SJCRH30 (cell line): ENCODE data around the gene SOX5. TPM values are rescaled to one million over a fixed set of nuclear protein-coding genes. Genes with fewer than 3 reads are reported as not detected.
"Not testable (repeated sequence)": the region's sequence is repeated elsewhere in the genome, so short reads cannot be mapped to it uniquely, and the experiment has no call there.

Source experiments
- DNase-seq, 2 experiments: peaks; one replicate each; pipeline ENCODE4 v3.0.0-alpha.2; 2015 to 2020
- H3K27ac ChIP-seq: fragments of 250-450 bp; sonication (Bioruptor Pico); 2 replicates; pipeline ENCODE4 v1.5.1; 2020; ENCODE audit warnings: mild to moderate bottlenecking, moderate library complexity
- H3K27me3 ChIP-seq: fragments of 250-450 bp; sonication (Bioruptor Pico); 2 replicates; pipeline ENCODE4 v1.5.1; 2020; ENCODE audit warnings: mild to moderate bottlenecking, moderate library complexity
- H3K36me3 ChIP-seq: fragments of 250-450 bp; sonication (Bioruptor Pico); 2 replicates; pipeline ENCODE4 v1.5.1; 2020; ENCODE audit warnings: mild to moderate bottlenecking, moderate library complexity
- H3K4me1 ChIP-seq: fragments of 250-450 bp; sonication (Bioruptor Pico); 2 replicates; pipeline ENCODE4 v1.5.1; 2020; ENCODE audit warnings: mild to moderate bottlenecking, moderate library complexity
- H3K4me3 ChIP-seq: fragments of 250-450 bp; sonication (Bioruptor Pico); 2 replicates; pipeline ENCODE4 v1.5.1; 2020; ENCODE audit warnings: mild to moderate bottlenecking, moderate library complexity
- H3K9me3 ChIP-seq: fragments of 250-450 bp; sonication (Bioruptor Pico); replicated peaks from 2 replicates; pipeline ENCODE4 v1.5.1; 2020; ENCODE audit warnings: mild to moderate bottlenecking, moderate library complexity
- total RNA-seq: library from RNA; depleted of rRNA; stranded (reverse); fragments of >200 nt; shearing (Covaris generic); gene quantifications from 2 replicates; pipeline ENCODE4 v1.2.3, GENCODE V29; 2014

Gene SOX5
- total RNA-seq, 1 experiment from 2014 or later = 13.7 TPM

DNA sequence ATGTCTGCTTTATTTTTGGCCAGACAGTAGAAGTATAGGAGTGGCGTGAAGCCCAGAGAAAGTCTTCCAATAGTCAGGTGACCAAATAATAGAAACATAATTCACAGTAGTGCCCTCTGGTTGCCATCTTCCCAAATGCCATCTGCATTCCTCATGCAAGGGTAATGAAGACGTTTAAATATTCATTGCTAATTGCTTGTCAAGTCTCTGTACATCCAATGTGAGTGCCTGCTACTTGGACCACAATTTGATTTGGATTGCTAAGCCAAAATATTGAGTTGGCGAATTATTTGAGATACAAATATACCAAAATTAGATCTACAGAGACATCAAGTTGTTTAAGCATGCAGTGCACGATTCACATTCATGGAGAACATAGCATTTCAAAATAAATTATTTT is 402.7 kb downstream of the SOX5 start:
- Histone ChIP-seq H3K9me3 (no peaks in the 10 kb centered on the region), H3K27ac (no peak overlapping the region), H3K4me3 (no peak overlapping the region), H3K36me3 (no peaks in the 10 kb centered on the region), H3K4me1 (no peaks in the 10 kb centered on the region; the same call in 1 of the 2 replicates), H3K27me3 (no peaks in the 10 kb centered on the region)
- no peak for DNase-seq

DNA sequence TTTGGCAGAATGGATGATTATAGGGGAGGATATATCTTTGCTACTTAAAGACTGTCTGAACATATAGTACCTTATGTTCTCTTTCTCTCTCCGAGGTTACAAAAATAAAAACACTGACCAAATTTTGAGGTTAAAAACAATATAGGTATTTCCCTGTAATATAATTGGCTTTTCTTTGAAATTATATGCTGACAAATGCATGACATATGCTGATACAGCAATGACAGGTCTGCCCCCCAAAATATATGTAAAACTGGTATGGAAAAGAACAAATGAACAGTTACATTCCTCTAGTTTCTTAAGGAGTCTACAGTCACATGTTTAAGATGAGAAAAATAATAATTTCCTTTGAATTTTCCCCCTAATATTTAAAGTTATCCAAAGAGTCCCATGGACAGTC is 405.7 kb downstream of the SOX5 start:
- DNase-seq = no peak
- H3K36me3 ChIP-seq = no peaks in the 10 kb centered on the region
- H3K4me1 ChIP-seq = no peaks in the 10 kb centered on the region
- H3K4me3 ChIP-seq = no peak overlapping the region
- H3K9me3 ChIP-seq = no peaks in the 10 kb centered on the region
- H3K27ac ChIP-seq = no peak overlapping the region
- H3K27me3 ChIP-seq = no peaks in the 10 kb centered on the region

- DNase-seq = no peak
- H3K4me1 ChIP-seq = no peaks in the 10 kb centered on the region
- H3K36me3 ChIP-seq = no peaks in the 10 kb centered on the region
- H3K27ac ChIP-seq = no peak overlapping the region
- no peak overlapping the region for H3K4me3 ChIP-seq
- no peaks in the 10 kb centered on the region for H3K9me3 ChIP-seq
- H3K27me3 ChIP-seq = no peaks in the 10 kb centered on the region
Measured at GRCh38 chr12:23542187-23542586, 407.3 kb downstream of the SOX5 start.

DNA sequence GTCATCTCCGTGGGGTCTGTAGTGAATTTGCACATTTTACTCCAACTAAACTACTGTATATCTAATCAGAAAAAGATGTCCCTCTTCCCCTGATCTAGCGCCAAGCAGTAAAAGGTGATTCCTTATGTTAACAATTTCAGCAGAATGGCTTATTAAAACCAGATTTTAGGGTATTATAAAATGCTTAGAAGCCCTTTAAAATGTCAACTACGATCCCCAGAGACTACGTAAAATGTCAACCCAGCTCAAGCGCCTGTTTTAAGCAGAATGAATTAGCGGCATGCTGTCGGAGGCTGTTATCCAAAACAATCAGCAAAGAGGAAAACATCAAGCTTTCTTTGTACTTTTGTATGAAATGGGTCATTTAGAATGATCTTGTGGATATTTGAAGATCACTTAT is 408.9 kb downstream of the SOX5 start:
- H3K27ac ChIP-seq = no peak overlapping the region
- no peak overlapping the region for H3K4me3 ChIP-seq
- H3K27me3 ChIP-seq = no peaks in the 10 kb centered on the region
- no peaks in the 10 kb centered on the region for H3K36me3 ChIP-seq
- no peak for DNase-seq
- H3K4me1 ChIP-seq = no peaks in the 10 kb centered on the region
- no peaks in the 10 kb centered on the region for H3K9me3 ChIP-seq

DNA sequence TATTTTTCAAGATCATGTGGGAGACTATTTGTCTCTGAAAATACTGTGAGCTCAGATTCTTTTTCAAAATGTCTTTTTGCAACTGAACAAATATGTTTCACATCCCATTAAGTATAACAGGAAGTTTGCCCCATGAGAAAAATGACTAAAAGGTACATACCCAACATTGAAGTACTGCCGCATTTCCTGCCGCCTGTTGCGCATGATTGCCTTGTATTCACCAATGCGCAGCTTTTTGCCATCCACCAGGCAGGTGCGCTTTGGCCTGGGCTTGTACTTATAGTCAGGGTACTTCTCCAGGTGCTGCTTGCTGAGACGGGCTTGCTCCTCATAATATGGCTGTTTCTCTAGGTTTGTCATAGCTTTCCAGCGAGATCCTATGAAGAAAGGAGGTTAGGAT is 413.2 kb downstream of the SOX5 start:
- H3K36me3 ChIP-seq = no peaks in the 10 kb centered on the region
- H3K9me3 ChIP-seq = no peaks in the 10 kb centered on the region
- H3K4me3 ChIP-seq = no peak overlapping the region
- H3K27me3 ChIP-seq = no peaks in the 10 kb centered on the region
- DNase-seq = no peak
- H3K27ac ChIP-seq = no peak overlapping the region
- no peaks in the 10 kb centered on the region for H3K4me1 ChIP-seq

- H3K36me3 ChIP-seq = no peaks in the 10 kb centered on the region
- H3K27me3 ChIP-seq = no peaks in the 10 kb centered on the region
- H3K27ac ChIP-seq = no peak overlapping the region
- no peaks in the 10 kb centered on the region for H3K4me1 ChIP-seq
- H3K9me3 ChIP-seq = no peaks in the 10 kb centered on the region
- H3K4me3 ChIP-seq = no peak overlapping the region
- DNase-seq = no peak
Measured at GRCh38 chr12:23535441-23535840, 414.0 kb downstream of the SOX5 start.

- no peak overlapping the region for H3K4me3 ChIP-seq
- no peaks in the 10 kb centered on the region for H3K4me1 ChIP-seq
- H3K27me3 ChIP-seq = no peaks in the 10 kb centered on the region
- H3K27ac ChIP-seq = no peak overlapping the region
- no peaks in the 10 kb centered on the region for H3K9me3 ChIP-seq
- DNase-seq = no peak
- H3K36me3 ChIP-seq = no peaks in the 10 kb centered on the region
Measured at GRCh38 chr12:23534196-23534595, 415.3 kb downstream of the SOX5 start.

- no peak for DNase-seq
- no peaks in the 10 kb centered on the region for H3K4me1 ChIP-seq
- no peaks in the 10 kb centered on the region for H3K36me3 ChIP-seq
- H3K27ac ChIP-seq = no peak overlapping the region
- H3K9me3 ChIP-seq = no peaks in the 10 kb centered on the region
- H3K27me3 ChIP-seq = no peaks in the 10 kb centered on the region
- no peak overlapping the region for H3K4me3 ChIP-seq
Measured at GRCh38 chr12:23533699-23534098, 415.8 kb downstream of the SOX5 start.

DNA sequence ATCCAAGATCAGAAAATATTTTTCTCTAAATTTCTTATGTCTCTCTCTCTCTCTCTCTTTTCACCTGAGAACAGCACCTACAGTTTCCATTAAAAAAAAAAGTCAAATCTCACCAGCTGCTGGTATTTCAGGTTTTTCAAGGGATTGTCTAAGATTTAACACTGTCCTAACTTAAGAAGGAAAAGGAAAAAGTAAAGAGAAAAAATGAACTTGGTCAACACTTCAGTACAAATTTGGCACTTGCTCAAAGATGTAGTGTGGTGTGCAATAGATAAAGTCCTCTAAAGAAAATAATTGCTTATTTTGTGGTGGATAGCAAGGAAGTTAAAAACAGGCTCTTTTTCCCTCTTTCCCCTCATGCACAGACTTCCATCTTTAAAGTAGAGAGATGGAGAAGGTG is 416.2 kb downstream of the SOX5 start:
- H3K27ac ChIP-seq = no peak overlapping the region
- DNase-seq = no peak
- no peaks in the 10 kb centered on the region for H3K4me1 ChIP-seq
- no peak overlapping the region for H3K4me3 ChIP-seq
- H3K9me3 ChIP-seq = no peaks in the 10 kb centered on the region
- no peaks in the 10 kb centered on the region for H3K36me3 ChIP-seq
- H3K27me3 ChIP-seq = no peaks in the 10 kb centered on the region

- peaks cover 4% of the 10 kb centered on the region; the same call in 1 of the 2 replicates for H3K9me3 ChIP-seq
- H3K4me1 ChIP-seq = no peaks in the 10 kb centered on the region
- no peak overlapping the region for H3K4me3 ChIP-seq
- DNase-seq = no peak
- no peaks in the 10 kb centered on the region for H3K27me3 ChIP-seq
- no peak overlapping the region for H3K27ac ChIP-seq
- no peaks in the 10 kb centered on the region for H3K36me3 ChIP-seq
Measured at GRCh38 chr12:23528316-23528715, 421.2 kb downstream of the SOX5 start.

DNA sequence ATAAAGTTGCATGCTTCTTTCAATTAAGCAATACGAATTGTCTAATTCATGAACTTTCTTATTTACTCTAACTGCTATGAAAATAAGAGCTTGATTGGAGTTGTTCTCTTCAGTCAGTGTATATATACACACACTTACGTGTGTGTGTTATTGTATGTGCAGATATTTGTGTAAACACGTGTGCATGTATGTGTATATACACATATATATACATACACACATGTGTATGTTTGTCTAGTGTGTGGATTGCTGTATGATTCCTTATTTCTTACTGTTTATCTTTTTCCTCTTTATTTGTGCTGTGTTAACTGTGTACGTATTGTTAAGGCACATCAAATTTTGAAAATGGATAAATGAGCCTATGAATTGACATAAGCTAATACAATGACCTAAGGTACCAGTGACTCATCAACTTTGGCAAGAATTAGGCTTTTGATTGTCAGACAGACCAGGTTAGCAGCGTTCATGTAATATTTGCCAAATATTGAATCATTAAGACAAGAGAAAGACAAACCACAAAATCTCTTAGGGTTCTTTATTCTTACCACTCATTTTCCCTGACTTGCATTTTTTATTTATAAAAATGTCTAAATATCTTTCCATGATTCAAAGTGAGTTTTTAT is 423.9 kb downstream of the SOX5 start:
- Histone ChIP-seq H3K9me3 (peaks cover 6% of the 10 kb centered on the region; the same call in 1 of the 2 replicates), H3K4me1 (no peaks in the 10 kb centered on the region), H3K27me3 (no peaks in the 10 kb centered on the region), H3K4me3 (no peak overlapping the region), H3K36me3 (no peaks in the 10 kb centered on the region), H3K27ac (no peak overlapping the region)
- DNase-seq = no peak

DNA sequence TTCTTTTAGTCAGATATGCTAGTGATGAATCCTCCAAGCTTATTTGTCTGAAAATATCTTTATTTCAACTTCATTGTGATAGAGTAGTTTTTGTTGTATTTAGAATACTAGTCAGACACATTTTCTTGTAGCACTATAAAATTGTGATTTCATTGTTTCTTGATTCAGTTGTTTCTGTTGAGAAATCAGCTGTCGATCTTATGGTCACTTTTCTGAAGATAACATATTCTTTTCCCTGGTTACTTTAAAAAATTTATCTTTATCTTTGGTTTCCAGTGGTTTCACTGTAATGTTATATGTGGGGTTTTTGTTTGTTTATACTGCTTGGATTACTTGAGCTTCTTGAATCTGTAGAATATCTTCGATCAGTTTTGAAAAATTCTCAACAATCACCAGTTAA is 426.1 kb downstream of the SOX5 start:
- DNase-seq = no peak
- H3K27ac ChIP-seq = no peak overlapping the region
- no peaks in the 10 kb centered on the region for H3K36me3 ChIP-seq
- no peak overlapping the region for H3K4me3 ChIP-seq
- no peaks in the 10 kb centered on the region for H3K4me1 ChIP-seq
- peaks cover 6% of the 10 kb centered on the region; the same call in 1 of the 2 replicates for H3K9me3 ChIP-seq
- H3K27me3 ChIP-seq = no peaks in the 10 kb centered on the region

- not testable (repeated sequence) for H3K4me3 ChIP-seq, DNase-seq, H3K9me3 ChIP-seq
Measured at GRCh38 chr12:23519444-23519843, 430.0 kb downstream of the SOX5 start.

DNA sequence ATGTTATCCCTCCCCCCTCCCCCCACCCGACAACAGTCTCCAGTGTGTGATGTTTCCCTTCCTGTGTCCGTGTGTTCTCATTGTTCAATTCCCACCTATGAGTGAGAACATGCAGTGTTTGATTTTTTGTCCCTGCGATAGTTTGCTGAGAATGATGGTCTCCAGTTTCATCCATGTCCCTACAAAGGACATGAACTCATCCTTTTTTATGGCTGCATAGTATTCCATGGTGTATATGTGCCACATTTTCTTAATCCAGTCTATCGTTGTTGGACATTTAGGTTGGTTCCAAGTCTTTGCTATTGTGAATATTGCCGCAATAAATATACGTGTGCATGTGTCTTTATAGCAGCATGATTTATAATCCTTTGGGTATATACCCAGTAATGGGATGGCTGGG is 433.7 kb downstream of the SOX5 start:
- not testable (repeated sequence) for H3K4me1 ChIP-seq, H3K36me3 ChIP-seq, H3K27me3 ChIP-seq, H3K4me3 ChIP-seq, DNase-seq, H3K9me3 ChIP-seq, H3K27ac ChIP-seq

More at GRCh38 chr12:23519444-23519843, 430.0 kb downstream of the SOX5 start:
- H3K36me3 ChIP-seq, H3K27ac ChIP-seq, H3K27me3 ChIP-seq, H3K4me1 ChIP-seq: not testable (repeated sequence)

- H3K4me1 ChIP-seq = no peaks in the 10 kb centered on the region
- no peaks in the 10 kb centered on the region for H3K27me3 ChIP-seq
- no peak overlapping the region for H3K4me3 ChIP-seq
- no peak for DNase-seq
- no peaks in the 10 kb centered on the region for H3K9me3 ChIP-seq
- H3K27ac ChIP-seq = no peak overlapping the region
- no peaks in the 10 kb centered on the region for H3K36me3 ChIP-seq
Measured at GRCh38 chr12:23510484-23510883, 439.0 kb downstream of the SOX5 start.

- H3K9me3 ChIP-seq, H3K27ac ChIP-seq, H3K4me1 ChIP-seq, H3K4me3 ChIP-seq, H3K27me3 ChIP-seq, H3K36me3 ChIP-seq, DNase-seq: not testable (repeated sequence)
Measured at GRCh38 chr12:23509832-23510231, 439.6 kb downstream of the SOX5 start.
